Osteocyte (in vitro differentiated cells): ENCODE measurements around the gene CTNNA2. TPM values are rescaled to one million over a fixed set of nuclear protein-coding genes. Genes with fewer than 3 reads are reported as not detected.

ENCODE experiments used
- DNase-seq: peaks from one replicate; pipeline ENCODE4 v3.0.0; 2021; ENCODE audit warnings: mixed read lengths; ENCODE audit not compliant: unreplicated experiment; ENCODE audit errors: extremely low spot score
- H3K27ac Mint-ChIP-seq: one replicate; pipeline ENCODE4 v1.8.0; 2021; ENCODE audit warnings: mild to moderate bottlenecking, mixed read lengths; ENCODE audit not compliant: unreplicated experiment
- H3K27me3 Mint-ChIP-seq: one replicate; pipeline ENCODE4 v1.8.0; 2021; ENCODE audit warnings: mixed read lengths; ENCODE audit not compliant: unreplicated experiment
- H3K36me3 Mint-ChIP-seq: one replicate; pipeline ENCODE4 v1.8.0; 2021; ENCODE audit warnings: mixed read lengths; ENCODE audit not compliant: unreplicated experiment
- H3K4me1 Mint-ChIP-seq: one replicate; pipeline ENCODE4 v1.8.0; 2021; ENCODE audit warnings: mixed read lengths; ENCODE audit not compliant: unreplicated experiment
- H3K4me3 Mint-ChIP-seq: one replicate; pipeline ENCODE4 v1.8.0; 2021; ENCODE audit warnings: mild to moderate bottlenecking, moderate library complexity, mixed read lengths; ENCODE audit not compliant: unreplicated experiment
- H3K9me3 Mint-ChIP-seq: one replicate; pipeline ENCODE4 v1.8.0; 2021; ENCODE audit warnings: mixed read lengths; ENCODE audit not compliant: unreplicated experiment
- total RNA-seq: library from RNA; stranded (reverse); gene quantifications from 2 replicates; pipeline ENCODE4 v1.2.1, GENCODE V29; 2021
- TF ChIP-seq, protein P1 (sequence below): fragments of 200-600 bp; sonication (generic); IDR thresholded peaks from 2 replicates; pipeline ENCODE4 v1.5.0; 2021; ENCODE audit warnings: antibody characterized with exemption, mild to moderate bottlenecking, moderate library complexity

The CTNNA2 gene
- total RNA-seq, 1 donor from 2014 or later, result not detected

DNA sequence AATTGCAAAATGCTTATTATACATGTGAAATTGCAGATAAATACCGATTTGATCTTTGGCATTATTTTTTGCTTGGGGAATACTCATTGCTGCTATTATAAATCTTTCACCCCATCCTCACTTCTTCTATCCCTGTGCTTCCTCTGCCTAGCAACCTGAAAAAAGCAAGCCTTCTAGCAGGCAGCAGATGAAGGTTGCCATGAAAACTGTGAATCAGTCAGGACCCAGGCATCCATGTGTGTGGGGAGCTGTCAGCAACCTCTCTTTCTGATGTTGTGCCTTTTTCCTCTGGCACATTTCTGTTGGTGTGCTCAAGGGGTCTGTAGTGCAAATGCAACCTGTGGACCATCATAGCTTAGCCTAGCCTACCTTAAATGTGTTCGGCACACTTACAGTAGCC is 427.5 kb downstream of the CTNNA2 start:
- Mint-ChIP-seq H3K4me3 (no peak overlapping the region), H3K27ac (no peak overlapping the region), H3K27me3 (no peaks in the 10 kb centered on the region), H3K36me3 (no peaks in the 10 kb centered on the region), H3K4me1 (peaks cover 3% of the 10 kb centered on the region), H3K9me3 (no peaks in the 10 kb centered on the region)
- TF ChIP-seq, protein P1, sequence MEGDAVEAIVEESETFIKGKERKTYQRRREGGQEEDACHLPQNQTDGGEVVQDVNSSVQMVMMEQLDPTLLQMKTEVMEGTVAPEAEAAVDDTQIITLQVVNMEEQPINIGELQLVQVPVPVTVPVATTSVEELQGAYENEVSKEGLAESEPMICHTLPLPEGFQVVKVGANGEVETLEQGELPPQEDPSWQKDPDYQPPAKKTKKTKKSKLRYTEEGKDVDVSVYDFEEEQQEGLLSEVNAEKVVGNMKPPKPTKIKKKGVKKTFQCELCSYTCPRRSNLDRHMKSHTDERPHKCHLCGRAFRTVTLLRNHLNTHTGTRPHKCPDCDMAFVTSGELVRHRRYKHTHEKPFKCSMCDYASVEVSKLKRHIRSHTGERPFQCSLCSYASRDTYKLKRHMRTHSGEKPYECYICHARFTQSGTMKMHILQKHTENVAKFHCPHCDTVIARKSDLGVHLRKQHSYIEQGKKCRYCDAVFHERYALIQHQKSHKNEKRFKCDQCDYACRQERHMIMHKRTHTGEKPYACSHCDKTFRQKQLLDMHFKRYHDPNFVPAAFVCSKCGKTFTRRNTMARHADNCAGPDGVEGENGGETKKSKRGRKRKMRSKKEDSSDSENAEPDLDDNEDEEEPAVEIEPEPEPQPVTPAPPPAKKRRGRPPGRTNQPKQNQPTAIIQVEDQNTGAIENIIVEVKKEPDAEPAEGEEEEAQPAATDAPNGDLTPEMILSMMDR, result no peak
- no peak for DNase-seq

DNA sequence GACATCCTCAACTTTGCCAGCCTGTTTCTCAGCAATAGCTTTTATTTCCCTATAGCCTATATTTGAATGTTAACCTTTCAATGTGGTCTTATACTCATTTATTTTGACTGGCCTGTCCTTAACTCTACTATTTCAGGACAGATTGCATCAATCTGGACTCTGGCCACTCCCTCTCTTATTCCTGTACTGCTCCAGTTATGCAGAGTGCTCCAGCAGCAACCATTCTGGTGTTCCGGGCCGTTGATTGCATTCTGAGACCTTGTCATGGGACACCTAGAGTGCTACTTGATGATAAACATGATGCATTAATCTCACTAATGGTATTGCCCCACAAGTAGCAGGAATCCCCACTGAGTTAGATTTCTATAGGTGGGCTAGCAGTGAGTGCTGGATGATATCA is 428.3 kb downstream of the CTNNA2 start:
- H3K27ac Mint-ChIP-seq, result no peak overlapping the region
- no peak for DNase-seq

DNA sequence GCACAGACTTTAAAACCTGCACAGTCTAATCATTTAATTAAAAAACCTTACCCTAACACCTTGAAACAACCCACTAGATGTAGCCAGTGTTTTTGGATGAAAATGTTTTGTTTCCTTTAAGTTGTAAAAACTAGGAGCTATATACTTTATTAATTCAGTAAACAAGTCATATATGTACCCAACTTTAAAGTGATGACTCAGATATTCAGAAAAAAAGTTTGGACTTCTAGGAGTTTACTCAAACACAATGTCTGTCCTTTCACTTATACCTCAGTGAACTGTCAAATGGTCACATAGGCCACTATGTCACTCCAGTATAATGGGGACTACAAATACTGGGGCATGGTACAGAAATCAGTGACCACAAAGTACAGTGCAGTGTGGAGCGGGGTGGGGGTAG is 431.4 kb downstream of the CTNNA2 start:
- no peak overlapping the region for H3K27ac Mint-ChIP-seq
- TF ChIP-seq, protein P1, result no peak
- no peak for DNase-seq
- H3K27me3 Mint-ChIP-seq, result no peaks in the 10 kb centered on the region
- no peak overlapping the region for H3K4me3 Mint-ChIP-seq
- H3K36me3 Mint-ChIP-seq, result no peaks in the 10 kb centered on the region
- H3K9me3 Mint-ChIP-seq, result no peaks in the 10 kb centered on the region
- no peaks in the 10 kb centered on the region for H3K4me1 Mint-ChIP-seq

More for the DNA sequence above, 428.3 kb downstream of the CTNNA2 start:
- Mint-ChIP-seq H3K9me3 (no peaks in the 10 kb centered on the region), H3K4me1 (peaks cover 2% of the 10 kb centered on the region), H3K27me3 (no peaks in the 10 kb centered on the region), H3K4me3 (no peak overlapping the region), H3K36me3 (no peaks in the 10 kb centered on the region)
- TF ChIP-seq, protein P1, result no peak

DNA sequence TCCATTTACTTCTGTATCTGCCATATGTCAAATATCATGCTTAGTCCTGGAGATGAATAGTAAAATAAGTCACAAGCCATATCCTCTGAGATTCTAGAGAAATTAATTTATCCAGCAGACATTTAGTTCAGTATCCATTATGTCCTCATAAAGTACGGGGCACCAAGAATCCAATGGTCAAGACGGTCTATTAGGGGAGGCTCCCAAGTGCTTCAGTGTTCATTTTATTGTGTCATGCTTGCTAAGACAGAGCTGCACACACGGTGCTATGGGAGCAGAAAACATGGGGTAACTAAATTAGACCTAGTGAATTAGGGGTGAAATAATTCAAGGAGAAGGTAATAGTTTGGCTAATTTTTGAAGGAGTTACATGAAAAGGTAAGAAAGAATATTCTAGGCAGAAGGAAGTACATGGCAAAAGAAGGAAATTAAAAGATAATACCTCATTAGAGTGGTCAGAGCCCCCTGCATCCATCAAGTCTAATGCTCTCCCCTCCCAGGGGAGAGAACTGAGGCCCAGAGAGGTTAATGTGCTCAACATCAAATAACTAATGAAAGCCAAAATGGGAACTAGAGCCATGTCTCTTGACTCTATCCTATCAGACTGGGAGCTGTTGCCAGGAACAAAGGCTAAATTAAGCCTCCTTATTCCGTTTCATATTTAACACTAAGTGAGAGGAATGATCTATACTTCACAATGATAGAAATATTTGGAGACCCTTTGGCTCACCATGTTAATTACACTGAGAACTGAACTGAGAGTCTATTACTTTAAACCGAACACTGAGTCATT is 433.0 kb downstream of the CTNNA2 start:
- Mint-ChIP-seq H3K4me1 (no peaks in the 10 kb centered on the region), H3K36me3 (no peaks in the 10 kb centered on the region), H3K27me3 (no peaks in the 10 kb centered on the region), H3K9me3 (no peaks in the 10 kb centered on the region), H3K27ac (no peak overlapping the region), H3K4me3 (no peak overlapping the region)
- no peak for DNase-seq
- TF ChIP-seq, protein P1, result no peak

DNA sequence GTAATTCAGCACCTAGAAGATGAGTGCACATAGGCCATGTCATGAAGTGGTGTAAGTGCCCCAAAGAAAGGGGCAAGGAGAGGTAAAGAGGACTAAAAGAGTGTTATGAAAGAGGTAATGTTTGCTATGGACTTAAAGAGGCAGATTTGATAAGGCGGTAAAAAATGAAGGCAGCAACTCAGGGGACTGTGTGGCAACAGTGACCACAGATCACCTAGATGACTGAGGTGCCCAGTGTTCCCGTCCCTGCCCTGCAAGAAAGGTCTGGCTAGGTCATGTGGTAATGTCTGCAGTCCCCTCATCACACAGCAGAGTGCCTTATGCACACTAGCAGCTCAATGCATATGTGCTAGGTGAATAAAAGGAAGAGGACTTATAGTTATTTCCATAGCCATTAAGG is 434.9 kb downstream of the CTNNA2 start:
- H3K36me3 Mint-ChIP-seq, result no peaks in the 10 kb centered on the region
- DNase-seq, result no peak
- H3K4me1 Mint-ChIP-seq, result no peaks in the 10 kb centered on the region
- no peaks in the 10 kb centered on the region for H3K27me3 Mint-ChIP-seq
- no peak overlapping the region for H3K27ac Mint-ChIP-seq
- TF ChIP-seq, protein P1, result no peak
- no peaks in the 10 kb centered on the region for H3K9me3 Mint-ChIP-seq
- no peak overlapping the region for H3K4me3 Mint-ChIP-seq
